HG02852 (cell line): Measurements from ENCODE around the gene PIAS1.
"Not testable (repeated sequence)": the region's sequence is repeated elsewhere in the genome, so short reads cannot be mapped to it uniquely, and the experiment has no call there.

Experiments
- ATAC-seq: cut with Tn5 transposase; IDR thresholded peaks from one replicate; pipeline ENCODE4 v1.9.1; 2021; ENCODE audit warnings: mild to moderate bottlenecking, moderate library complexity; ENCODE audit not compliant: unreplicated experiment

The PIAS1 gene

GRCh38 chr15:68053701-68054627 is at the start of gene PIAS1:
TSS of gene PIAS1 (plus strand) at chr15:68054315. CDS start at chr15:68054327, 12 bp downstream.
- ATAC-seq = peak; percentile 85

GRCh38 chr15:68007642-68008041 is 46.5 kb upstream of the PIAS1 start:
- not testable (repeated sequence) for ATAC-seq

DNA sequence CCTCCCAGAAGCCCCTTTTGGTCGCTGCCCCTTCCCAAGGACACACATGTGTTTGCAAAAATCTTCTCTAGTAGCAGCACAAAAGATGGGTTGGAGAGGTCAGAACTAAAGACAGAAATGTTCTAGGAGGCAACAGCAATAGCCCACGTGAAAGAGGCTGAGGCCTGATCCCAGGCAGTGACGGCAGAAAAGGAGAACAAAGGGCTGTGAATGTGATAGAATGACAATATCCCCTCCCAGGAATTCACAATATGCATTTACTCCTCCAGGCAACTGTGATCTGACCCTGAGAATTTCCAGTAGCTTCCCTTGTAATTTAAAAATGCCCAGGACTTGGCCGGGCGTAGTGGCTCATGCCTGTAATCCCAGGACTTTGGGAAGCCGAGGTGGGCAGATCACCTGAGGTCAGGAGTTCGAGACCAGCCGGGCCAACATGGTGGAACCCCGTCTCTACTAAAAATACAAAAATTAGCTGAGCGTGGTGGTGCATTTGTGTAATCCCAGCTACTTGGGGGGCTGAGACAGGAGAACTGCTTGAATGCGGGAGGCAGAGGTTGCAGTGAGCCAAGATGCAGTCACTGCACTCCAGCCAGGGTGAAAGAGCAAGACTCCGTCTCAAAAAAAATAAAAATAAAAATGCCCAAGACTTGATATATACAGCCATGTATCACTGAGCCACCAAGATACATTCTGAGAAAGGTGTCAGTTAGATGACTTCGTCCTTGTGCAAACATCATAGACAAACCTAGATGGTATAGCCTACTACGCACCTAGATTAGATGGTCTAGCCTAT is 43.6 kb upstream of the PIAS1 start:
- ATAC-seq = no peak

DNA sequence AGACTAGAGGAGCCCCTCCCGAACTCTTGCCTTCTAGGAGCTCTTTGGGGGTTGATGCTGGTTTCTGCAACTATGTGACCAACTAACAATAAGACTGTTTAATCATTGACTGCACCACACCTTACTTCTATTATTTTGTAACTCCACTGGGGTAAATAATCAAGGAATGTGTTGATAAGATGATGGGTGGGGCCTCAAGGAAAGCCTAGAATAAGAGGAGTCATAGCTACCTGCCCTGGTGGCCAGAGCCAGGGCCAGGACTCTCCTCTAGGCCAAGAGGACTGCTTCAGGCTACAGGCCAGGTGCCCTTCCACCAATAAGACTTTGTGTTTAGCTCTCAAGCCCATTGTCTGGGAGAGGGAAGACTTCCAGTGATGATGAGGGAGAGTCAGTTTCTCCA is 41.2 kb upstream of the PIAS1 start:
- ATAC-seq = no peak

DNA sequence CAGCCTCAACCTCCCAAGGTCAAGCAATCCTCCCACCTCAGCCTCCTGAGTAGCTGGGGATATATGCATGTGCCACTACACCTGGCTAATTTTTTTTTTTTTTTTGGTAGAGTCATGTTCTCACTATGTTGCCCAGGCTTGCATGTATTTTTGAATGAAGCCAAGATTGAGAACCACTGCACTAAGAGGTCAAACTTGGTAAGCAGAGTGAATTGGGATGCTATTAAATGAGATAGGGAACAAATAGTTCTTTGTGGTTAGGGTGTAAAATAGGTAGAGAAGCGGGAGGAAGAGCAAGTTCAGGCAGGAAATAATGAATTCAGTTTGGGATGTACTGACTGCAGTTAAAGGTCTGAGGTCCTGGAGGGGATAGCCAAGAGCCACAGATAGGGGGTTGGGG is 39.9 kb upstream of the PIAS1 start:
- no peak for ATAC-seq

DNA sequence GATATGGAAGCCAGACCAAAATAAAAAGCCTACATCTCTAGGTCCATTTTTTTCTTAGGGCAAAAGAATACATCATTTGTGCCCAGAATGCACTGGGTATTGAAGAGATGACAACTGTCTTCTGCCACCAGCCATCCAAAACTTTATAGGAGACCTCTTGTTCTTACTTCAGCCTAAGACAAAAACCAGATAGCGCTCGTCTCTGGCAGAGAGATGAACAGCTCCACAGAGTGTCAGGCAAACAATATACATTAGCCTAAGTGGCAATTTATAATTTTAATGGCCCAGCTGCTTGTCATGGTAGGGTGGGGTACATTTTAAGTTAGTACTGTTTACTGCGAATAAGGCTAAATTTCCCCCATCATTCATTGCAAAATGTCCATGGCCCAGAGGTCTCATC is 38.9 kb upstream of the PIAS1 start:
- ATAC-seq = no peak

- no peak for ATAC-seq
Measured at GRCh38 chr15:68017201-68017600, 36.9 kb upstream of the PIAS1 start.

DNA sequence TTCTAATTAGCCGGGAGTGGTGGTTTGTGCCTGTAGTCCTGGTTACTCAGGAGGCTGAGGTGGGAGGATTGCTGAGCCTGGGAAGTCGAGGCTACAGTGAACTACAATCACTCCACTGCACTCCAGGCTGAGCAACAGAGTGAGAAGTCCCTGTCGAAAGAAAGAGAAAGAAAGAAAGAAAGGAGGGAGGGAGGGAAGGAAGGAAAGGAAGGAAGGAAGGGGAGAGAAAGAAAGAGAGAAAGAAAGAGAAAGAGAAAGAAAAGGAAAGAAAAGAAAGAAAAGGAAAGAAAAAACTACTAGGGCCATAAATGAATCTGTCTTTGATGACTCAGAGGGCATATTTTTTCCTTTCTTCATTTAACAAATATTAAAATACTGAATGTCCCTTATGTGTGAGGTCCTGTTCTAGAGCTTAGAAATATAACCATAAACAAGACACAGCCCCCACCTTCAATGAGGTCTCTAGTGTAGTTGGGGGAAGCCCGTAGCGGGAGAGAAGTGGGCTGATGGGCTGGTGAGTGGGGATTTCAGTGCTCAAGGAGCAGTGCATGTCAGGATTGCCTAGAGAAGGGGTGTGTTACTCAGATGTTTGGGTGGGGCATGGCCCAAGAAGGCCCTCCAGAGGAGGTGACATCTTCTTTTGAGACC is 35.2 kb upstream of the PIAS1 start:
- ATAC-seq = no peak

GRCh38 chr15:68019814-68020525 is 34.1 kb upstream of the PIAS1 start:
- ATAC-seq = no peak

DNA sequence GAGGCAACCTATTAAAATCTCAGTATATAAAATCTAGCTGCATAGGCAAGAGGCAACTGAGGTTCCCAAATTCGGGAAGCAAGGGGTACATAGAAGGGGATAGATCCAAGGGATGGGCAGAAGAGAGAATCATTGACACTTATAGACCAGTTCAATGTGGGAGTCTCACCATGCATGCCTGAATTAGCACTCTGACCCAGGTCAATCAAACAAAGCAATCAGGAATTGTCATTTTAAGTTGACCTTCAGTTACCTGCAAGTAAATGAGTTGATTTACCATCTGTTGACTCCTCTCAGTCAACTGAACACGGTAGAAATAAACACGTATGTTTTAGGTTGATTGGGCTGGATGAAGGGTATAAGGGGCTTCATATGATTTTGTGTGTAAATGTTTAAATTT is 33.4 kb upstream of the PIAS1 start:
- no peak for ATAC-seq

- ATAC-seq = no peak
Measured at GRCh38 chr15:68022061-68022460, 32.1 kb upstream of the PIAS1 start.

- no peak for ATAC-seq
Measured at GRCh38 chr15:68023307-68024101, 30.6 kb upstream of the PIAS1 start.

GRCh38 chr15:68025835-68026424 is 28.2 kb upstream of the PIAS1 start:
- no peak for ATAC-seq

DNA sequence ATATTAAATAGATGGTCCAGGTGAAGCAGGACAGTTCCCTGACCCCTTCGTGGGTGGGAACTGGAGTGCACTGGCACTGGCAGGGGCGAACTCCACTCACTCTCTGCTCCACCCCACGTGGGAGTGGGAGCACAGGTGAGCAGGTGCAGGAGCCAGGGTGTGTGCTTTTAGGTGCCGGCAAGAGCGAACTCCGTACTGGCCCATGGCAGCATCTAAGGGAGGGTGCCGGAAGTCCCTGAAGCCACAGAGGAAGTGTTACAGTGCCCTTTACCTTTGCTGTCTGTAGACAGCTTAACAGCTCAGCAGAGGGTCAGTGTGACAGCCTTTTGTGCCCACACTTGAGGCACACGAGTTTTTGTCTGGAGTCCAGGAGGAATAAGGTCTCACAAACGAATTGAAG is 26.7 kb upstream of the PIAS1 start:
- ATAC-seq = no peak

DNA sequence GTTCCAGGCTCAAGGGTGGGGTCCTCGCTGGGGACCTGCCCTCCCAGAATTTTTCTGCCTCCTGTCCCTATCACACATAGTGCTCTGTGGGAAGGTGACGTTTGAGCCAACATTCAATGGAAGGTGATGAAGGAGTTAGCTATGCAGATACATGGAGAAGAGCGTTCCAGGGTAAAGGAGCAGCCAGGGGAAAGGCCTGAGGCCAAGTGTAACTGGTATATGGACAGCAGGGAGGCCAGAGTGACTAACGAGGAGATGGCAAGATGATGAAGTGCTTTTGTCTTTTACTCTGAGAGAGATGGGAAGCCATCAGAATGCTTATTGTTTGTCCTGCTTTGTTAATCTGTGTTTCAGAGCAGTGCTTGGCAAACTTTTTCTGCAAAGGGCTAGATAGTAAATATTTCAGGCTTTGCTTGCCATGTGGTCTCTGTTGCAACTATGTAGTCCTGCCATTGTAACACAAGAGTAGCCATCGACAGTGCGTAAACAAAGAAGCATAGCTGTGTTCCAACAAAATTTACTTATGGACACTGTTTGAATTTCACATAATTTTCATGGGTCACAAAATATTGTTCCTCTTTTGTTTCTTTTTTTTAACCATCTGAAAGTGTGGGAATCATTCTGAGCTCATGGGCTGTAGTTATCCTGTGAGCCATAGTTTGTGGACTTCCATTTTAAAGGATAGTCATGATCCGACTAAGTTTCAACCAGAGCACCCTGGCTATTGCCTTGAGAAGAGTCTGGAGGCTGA is 25.8 kb upstream of the PIAS1 start:
- no peak for ATAC-seq

- ATAC-seq = no peak
Measured at GRCh38 chr15:68028888-68029207, 25.3 kb upstream of the PIAS1 start.

DNA sequence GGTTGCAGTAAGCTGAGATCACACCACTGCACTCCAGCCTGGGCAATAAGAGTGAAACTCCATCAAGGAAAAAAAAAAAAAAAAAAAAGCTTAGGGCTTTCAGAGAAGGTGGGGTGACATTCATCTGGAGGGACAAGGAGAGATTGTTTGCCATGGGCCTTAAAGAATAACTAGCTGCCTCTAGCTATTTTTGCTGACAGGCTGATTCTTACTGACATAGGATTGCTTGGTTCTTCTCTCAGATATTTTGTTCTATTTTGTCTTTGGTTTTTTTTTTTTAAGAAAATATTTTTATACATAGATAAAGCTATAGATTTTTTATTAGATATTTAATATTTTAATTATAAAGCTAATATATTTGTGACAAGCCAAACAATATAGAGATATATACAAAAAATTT is 24.2 kb upstream of the PIAS1 start:
- no peak for ATAC-seq

- ATAC-seq = no peak
Measured at GRCh38 chr15:68031404-68031803, 22.7 kb upstream of the PIAS1 start.

- no peak for ATAC-seq
Measured at GRCh38 chr15:68032672-68033071, 21.4 kb upstream of the PIAS1 start.
